ENCODE data around the gene FMOD. TPM values are rescaled to one million over a fixed set of nuclear protein-coding genes. Genes with fewer than 3 reads are reported as not detected.

The FMOD gene
- total RNA-seq, 1 donor from 2014 or later, result not detected

GRCh38 chr1:203381151-203381751 is 30.3 kb upstream of the FMOD start:
- Histone ChIP-seq H3K79me2 (ENCODE audit: low read depth) (no peaks in the 10 kb centered on the region), H2AFZ (replicated peaks) (no peak overlapping the region), H3K9ac (no peak overlapping the region), H3K36me3 (no peaks in the 10 kb centered on the region), H3K27ac (no peak overlapping the region), H3K27me3 (no peaks in the 10 kb centered on the region), H3F3A (ENCODE audit: low read depth) (no peaks in the 10 kb centered on the region), H3K4me1 (no peaks in the 10 kb centered on the region), H4K20me1 (ENCODE audit: low read depth) (no peaks in the 10 kb centered on the region), H3K9me3 (ENCODE audit: low read depth) (no peaks in the 10 kb centered on the region), H3K4me2 (no peak overlapping the region), H3K4me3 (no peak overlapping the region)
- no peak for DNase-seq (ENCODE audit: low spot score)
- Mint-ChIP-seq H3K4me1 (peaks cover 6% of the 10 kb centered on the region), H3K27ac (no peak overlapping the region), H3K4me3 (no peak overlapping the region), H3K27me3 (ENCODE audit: insufficient read depth, low read depth) (peaks cover 5% of the 10 kb centered on the region), H3K9me3 (no peaks in the 10 kb centered on the region), H3K36me3 (no peaks in the 10 kb centered on the region)
- no peak for TF ChIP-seq EZH2 (IDR thresholded peaks at IDR 0.05)
- no peak for TF ChIP-seq CTCF (IDR thresholded peaks at IDR 0.05)
- no peak for TF ChIP-seq EZH2phosphoT487 (IDR thresholded peaks at IDR 0.05)

- TF ChIP-seq EZH2phosphoT487 (IDR thresholded peaks at IDR 0.05), result no peak
- no peak for TF ChIP-seq EZH2 (IDR thresholded peaks at IDR 0.05)
- no peak for TF ChIP-seq CTCF (IDR thresholded peaks at IDR 0.05)
Observed at GRCh38 chr1:203380420-203381150, 29.7 kb upstream of the FMOD start.

GRCh38 chr1:203379825-203380224 is 28.9 kb upstream of the FMOD start:
- Histone ChIP-seq H4K20me1 (ENCODE audit: low read depth) (no peaks in the 10 kb centered on the region), H3K27me3 (no peaks in the 10 kb centered on the region), H2AFZ (replicated peaks) (no peak overlapping the region), H3K36me3 (no peaks in the 10 kb centered on the region), H3K4me1 (no peaks in the 10 kb centered on the region), H3K27ac (no peak overlapping the region), H3K4me2 (no peak overlapping the region), H3K4me3 (no peak overlapping the region), H3F3A (ENCODE audit: low read depth) (no peaks in the 10 kb centered on the region), H3K9me3 (ENCODE audit: low read depth) (no peaks in the 10 kb centered on the region), H3K9ac (no peak overlapping the region), H3K79me2 (ENCODE audit: low read depth) (no peaks in the 10 kb centered on the region)
- Mint-ChIP-seq H3K9me3 (no peaks in the 10 kb centered on the region), H3K27ac (no peak overlapping the region), H3K4me3 (no peak overlapping the region), H3K27me3 (ENCODE audit: insufficient read depth, low read depth) (peaks cover 7% of the 10 kb centered on the region), H3K4me1 (peaks cover 6% of the 10 kb centered on the region), H3K36me3 (no peaks in the 10 kb centered on the region)
- DNase-seq (ENCODE audit: low spot score), result no peak
- TF ChIP-seq EZH2 (IDR thresholded peaks at IDR 0.05), result no peak
- TF ChIP-seq CTCF (IDR thresholded peaks at IDR 0.05), result no peak

More at GRCh38 chr1:203380420-203381150, 29.7 kb upstream of the FMOD start:
- Mint-ChIP-seq H3K9me3 (no peaks in the 10 kb centered on the region), H3K27me3 (ENCODE audit: insufficient read depth, low read depth) (peaks cover 5% of the 10 kb centered on the region), H3K4me1 (peaks cover 6% of the 10 kb centered on the region), H3K27ac (no peak overlapping the region), H3K36me3 (no peaks in the 10 kb centered on the region), H3K4me3 (no peak overlapping the region)
- H3K79me2 ChIP-seq (ENCODE audit: low read depth), result no peaks in the 10 kb centered on the region
- H3K4me1 ChIP-seq, result no peaks in the 10 kb centered on the region
- no peaks in the 10 kb centered on the region for H3K36me3 ChIP-seq
- H3K4me2 ChIP-seq, result no peak overlapping the region
- H3K27me3 ChIP-seq, result no peaks in the 10 kb centered on the region
- no peak overlapping the region for H2AFZ ChIP-seq (replicated peaks)
- no peak overlapping the region for H3K9ac ChIP-seq
- H3K4me3 ChIP-seq, result no peak overlapping the region
- no peaks in the 10 kb centered on the region for H3F3A ChIP-seq (ENCODE audit: low read depth)
- H3K27ac ChIP-seq, result no peak overlapping the region
- DNase-seq (ENCODE audit: low spot score), result no peak
- no peaks in the 10 kb centered on the region for H3K9me3 ChIP-seq (ENCODE audit: low read depth)
- no peaks in the 10 kb centered on the region for H4K20me1 ChIP-seq (ENCODE audit: low read depth)

Data from neural progenitor cell (in vitro differentiated cells).